Measurements from ENCODE around the gene ST6GALNAC2.
A peak's percentile ranks its signal among the peaks of the same experiment; 100 is the strongest.

ST6GALNAC2 gene

GRCh38 chr17:76625496-76625895, 39.8 kb upstream of the ST6GALNAC2 start (continued):
- no peak for TF ChIP-seq ZNF610 (tag by site-specific recombination; IDR thresholded peaks at IDR 0.05; ENCODE audit: borderline replicate concordance)
- TF ChIP-seq, protein P1, sequence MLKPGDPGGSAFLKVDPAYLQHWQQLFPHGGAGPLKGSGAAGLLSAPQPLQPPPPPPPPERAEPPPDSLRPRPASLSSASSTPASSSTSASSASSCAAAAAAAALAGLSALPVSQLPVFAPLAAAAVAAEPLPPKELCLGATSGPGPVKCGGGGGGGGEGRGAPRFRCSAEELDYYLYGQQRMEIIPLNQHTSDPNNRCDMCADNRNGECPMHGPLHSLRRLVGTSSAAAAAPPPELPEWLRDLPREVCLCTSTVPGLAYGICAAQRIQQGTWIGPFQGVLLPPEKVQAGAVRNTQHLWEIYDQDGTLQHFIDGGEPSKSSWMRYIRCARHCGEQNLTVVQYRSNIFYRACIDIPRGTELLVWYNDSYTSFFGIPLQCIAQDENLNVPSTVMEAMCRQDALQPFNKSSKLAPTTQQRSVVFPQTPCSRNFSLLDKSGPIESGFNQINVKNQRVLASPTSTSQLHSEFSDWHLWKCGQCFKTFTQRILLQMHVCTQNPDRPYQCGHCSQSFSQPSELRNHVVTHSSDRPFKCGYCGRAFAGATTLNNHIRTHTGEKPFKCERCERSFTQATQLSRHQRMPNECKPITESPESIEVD (tag by site-specific recombination; IDR thresholded peaks at IDR 0.05): no peak
- TF ChIP-seq, protein P2, sequence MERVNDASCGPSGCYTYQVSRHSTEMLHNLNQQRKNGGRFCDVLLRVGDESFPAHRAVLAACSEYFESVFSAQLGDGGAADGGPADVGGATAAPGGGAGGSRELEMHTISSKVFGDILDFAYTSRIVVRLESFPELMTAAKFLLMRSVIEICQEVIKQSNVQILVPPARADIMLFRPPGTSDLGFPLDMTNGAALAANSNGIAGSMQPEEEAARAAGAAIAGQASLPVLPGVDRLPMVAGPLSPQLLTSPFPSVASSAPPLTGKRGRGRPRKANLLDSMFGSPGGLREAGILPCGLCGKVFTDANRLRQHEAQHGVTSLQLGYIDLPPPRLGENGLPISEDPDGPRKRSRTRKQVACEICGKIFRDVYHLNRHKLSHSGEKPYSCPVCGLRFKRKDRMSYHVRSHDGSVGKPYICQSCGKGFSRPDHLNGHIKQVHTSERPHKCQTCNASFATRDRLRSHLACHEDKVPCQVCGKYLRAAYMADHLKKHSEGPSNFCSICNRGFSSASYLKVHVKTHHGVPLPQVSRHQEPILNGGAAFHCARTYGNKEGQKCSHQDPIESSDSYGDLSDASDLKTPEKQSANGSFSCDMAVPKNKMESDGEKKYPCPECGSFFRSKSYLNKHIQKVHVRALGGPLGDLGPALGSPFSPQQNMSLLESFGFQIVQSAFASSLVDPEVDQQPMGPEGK (tag by site-specific recombination; IDR thresholded peaks at IDR 0.05): no peak
- TF ChIP-seq ZNF354C (tag by site-specific recombination; IDR thresholded peaks at IDR 0.05; ENCODE audit: borderline replicate concordance, low read depth): no peak
- TF ChIP-seq, protein P3, sequence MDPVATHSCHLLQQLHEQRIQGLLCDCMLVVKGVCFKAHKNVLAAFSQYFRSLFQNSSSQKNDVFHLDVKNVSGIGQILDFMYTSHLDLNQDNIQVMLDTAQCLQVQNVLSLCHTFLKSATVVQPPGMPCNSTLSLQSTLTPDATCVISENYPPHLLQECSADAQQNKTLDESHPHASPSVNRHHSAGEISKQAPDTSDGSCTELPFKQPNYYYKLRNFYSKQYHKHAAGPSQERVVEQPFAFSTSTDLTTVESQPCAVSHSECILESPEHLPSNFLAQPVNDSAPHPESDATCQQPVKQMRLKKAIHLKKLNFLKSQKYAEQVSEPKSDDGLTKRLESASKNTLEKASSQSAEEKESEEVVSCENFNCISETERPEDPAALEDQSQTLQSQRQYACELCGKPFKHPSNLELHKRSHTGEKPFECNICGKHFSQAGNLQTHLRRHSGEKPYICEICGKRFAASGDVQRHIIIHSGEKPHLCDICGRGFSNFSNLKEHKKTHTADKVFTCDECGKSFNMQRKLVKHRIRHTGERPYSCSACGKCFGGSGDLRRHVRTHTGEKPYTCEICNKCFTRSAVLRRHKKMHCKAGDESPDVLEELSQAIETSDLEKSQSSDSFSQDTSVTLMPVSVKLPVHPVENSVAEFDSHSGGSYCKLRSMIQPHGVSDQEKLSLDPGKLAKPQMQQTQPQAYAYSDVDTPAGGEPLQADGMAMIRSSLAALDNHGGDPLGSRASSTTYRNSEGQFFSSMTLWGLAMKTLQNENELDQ (tag by site-specific recombination; IDR thresholded peaks at IDR 0.05; ENCODE audit: low read depth): no peak
- TF ChIP-seq MZF1 (tag by site-specific recombination; IDR thresholded peaks at IDR 0.05; ENCODE audit: borderline replicate concordance): no peak
- TF ChIP-seq ZNF692 (tag by site-specific recombination; IDR thresholded peaks at IDR 0.05): no peak
- TF ChIP-seq ZNF514 (tag by site-specific recombination; IDR thresholded peaks at IDR 0.05): no peak
- TF ChIP-seq ZNF837 (tag by site-specific recombination; IDR thresholded peaks at IDR 0.05): no peak

DNA sequence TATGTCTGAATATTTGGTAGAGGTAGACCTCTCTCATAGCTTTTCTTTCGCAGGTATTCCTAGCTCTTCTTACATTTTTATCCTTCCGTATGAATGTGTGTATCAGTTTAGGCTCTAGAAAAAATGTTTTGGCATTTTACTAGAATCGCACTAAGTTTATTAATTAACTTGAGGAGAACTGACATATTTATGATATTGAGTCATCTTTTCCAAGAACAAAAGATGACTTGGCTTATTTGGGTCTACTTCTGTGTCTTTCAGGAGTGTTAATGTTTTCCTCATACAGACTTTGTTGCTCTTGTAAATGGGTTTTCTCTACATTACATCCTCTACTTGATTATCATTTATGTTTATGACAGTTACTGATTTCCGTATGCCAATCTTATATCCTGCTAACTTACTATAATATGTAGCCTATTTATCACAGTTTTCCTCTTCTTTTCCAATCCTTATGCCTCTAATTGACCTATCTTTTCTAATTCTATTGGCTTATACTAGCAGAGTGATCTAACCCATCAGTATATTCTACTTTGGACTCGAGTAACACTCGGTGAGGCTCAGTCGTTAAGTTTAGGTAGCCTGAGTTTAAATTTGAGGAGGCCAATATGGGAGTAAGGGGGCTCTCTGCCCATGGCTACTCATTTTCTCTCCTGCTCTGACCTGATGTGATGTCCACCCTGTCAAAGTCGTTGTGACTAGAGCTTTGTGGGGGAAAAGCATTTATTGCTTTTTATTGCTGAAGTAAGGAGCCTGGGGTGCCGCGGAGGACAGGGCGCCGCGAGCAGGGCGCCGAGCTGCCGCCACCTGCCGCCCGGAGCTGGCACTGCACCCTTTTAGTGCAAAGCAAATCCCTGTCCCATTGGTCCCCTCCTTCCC, 37.8 kb upstream of the ST6GALNAC2 start:
- no peak overlapping the region for H3K27ac ChIP-seq (ENCODE audit: extremely low read depth, low read depth, low read length)
- ChIA-PET CTCF (interaction anchor here (0.6 to 7.3 kb wide), 64 partner anchors 8 to 343 kb away, joined by 3 to 108 read pairs (median 6); partner anchors contain the start of genes AANAT, ST6GALNAC1 and ST6GALNAC2), POLR2A (interaction anchor here (0.5 to 1.9 kb wide), 7 partner anchors 38 to 113 kb away, joined by 3 to 19 read pairs (median 4); partner anchors contain the start of genes SRSF2 and ST6GALNAC2)
- peaks cover 0 to 5% of the 10 kb centered on the region in 2 experiments; a peak in 1 of 3 replicates for H3K36me3 ChIP-seq (ENCODE audit: control insufficient read depth in 2 of 2, insufficient read depth in 1 of 2, low read length in 2 of 2)
- H3K9me3 ChIP-seq (ENCODE audit: control insufficient read depth, insufficient read depth, low read depth, low read length): no peaks in the 10 kb centered on the region
- peak overlapping the region; percentile 21 for H3K4me3 ChIP-seq (ENCODE audit: low read depth, low read length)
- no peaks in the 10 kb centered on the region for H3K4me1 ChIP-seq (ENCODE audit: control insufficient read depth, insufficient read depth, low read length)
- TF ChIP-seq ZNF391 (tag by site-specific recombination; IDR thresholded peaks at IDR 0.05; ENCODE audit: borderline replicate concordance, low read depth): peak; percentile 40; the same call in 1 of the 2 replicates
- no peak for TF ChIP-seq ZNF707 (tag by site-specific recombination; IDR thresholded peaks at IDR 0.05)
- 0 out of 2 replicates have a peak, but pooled peaks have one; percentile 28 for TF ChIP-seq GLIS1 (tag by site-specific recombination; IDR thresholded peaks at IDR 0.05)
- no peak for TF ChIP-seq ZBTB20 (tag by site-specific recombination; IDR thresholded peaks at IDR 0.05)
- TF ChIP-seq ZSCAN16 (tag by site-specific recombination; IDR thresholded peaks at IDR 0.05): no peak
- TF ChIP-seq KLF1 (tag by site-specific recombination; IDR thresholded peaks at IDR 0.05): no peak
- TF ChIP-seq ZNF48 (tag by site-specific recombination; IDR thresholded peaks at IDR 0.05): no peak
- no peak for TF ChIP-seq GFI1B (tag by site-specific recombination; IDR thresholded peaks at IDR 0.05)
- TF ChIP-seq, protein P2 (tag by site-specific recombination; IDR thresholded peaks at IDR 0.05): peak; percentile 37; the same call in 1 of the 2 replicates
- no peak for TF ChIP-seq YY2 (tag by site-specific recombination; IDR thresholded peaks at IDR 0.05)
- TF ChIP-seq ZNF785 (tag by site-specific recombination; IDR thresholded peaks at IDR 0.05): no peak
- TF ChIP-seq ZNF654 (tag by site-specific recombination; IDR thresholded peaks at IDR 0.05; ENCODE audit: low read depth): peak; percentile 66
- peak; percentile 27; the same call in 1 of the 2 replicates for TF ChIP-seq ZEB2 (tag by site-specific recombination; IDR thresholded peaks at IDR 0.05)
- TF ChIP-seq ZNF10 (tag by site-specific recombination; IDR thresholded peaks at IDR 0.05): no peak
- TF ChIP-seq ZBTB7A (tag by site-specific recombination; IDR thresholded peaks at IDR 0.05; ENCODE audit: low read depth): no peak
